Hepatocyte (in vitro differentiated cells): ENCODE data around the gene ARHGEF10L.

ENCODE experiments used
- EZH2 ChIP-seq: fragments of 200-600 bp; sonication (generic); IDR thresholded peaks from 2 replicates; pipeline ENCODE4 v1.6.1; 2016; ENCODE audit warnings: antibody characterized with exemption, mild to moderate bottlenecking, borderline replicate concordance
- EZH2phosphoT487 ChIP-seq: fragments of 200-600 bp; sonication (generic); IDR thresholded peaks from one replicate; pipeline ENCODE4 v1.6.1; 2018; ENCODE audit warnings: antibody characterized with exemption, mild to moderate bottlenecking, low read depth, moderate library complexity; ENCODE audit not compliant: unreplicated experiment, severe bottlenecking
- TF ChIP-seq, protein P1 (sequence below): fragments of 200-600 bp; sonication (generic); IDR thresholded peaks from 2 replicates; pipeline ENCODE4 v1.5.1; 2016; ENCODE audit warnings: antibody characterized with exemption, mild to moderate bottlenecking; ENCODE audit not compliant: poor library complexity

DNA sequence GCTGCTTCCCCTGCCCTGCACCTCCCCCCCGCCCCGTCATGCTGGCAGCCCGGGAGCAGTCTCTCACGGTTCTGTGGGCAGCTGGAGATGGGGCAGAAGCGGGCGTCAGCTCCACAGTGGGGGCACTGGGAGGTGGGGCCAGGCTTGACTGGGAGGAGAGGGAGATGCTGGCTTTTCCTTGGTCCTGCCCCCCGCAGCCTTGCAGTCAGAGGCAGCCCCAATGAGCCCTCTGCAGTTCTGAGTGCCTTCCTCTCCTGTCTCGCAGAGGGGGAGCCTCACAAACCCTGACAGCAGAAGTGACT lies 21.7 kb downstream of the ARHGEF10L start:
- TF ChIP-seq EZH2phosphoT487 (no peak), EZH2 (no peak)
- TF ChIP-seq, protein P1, sequence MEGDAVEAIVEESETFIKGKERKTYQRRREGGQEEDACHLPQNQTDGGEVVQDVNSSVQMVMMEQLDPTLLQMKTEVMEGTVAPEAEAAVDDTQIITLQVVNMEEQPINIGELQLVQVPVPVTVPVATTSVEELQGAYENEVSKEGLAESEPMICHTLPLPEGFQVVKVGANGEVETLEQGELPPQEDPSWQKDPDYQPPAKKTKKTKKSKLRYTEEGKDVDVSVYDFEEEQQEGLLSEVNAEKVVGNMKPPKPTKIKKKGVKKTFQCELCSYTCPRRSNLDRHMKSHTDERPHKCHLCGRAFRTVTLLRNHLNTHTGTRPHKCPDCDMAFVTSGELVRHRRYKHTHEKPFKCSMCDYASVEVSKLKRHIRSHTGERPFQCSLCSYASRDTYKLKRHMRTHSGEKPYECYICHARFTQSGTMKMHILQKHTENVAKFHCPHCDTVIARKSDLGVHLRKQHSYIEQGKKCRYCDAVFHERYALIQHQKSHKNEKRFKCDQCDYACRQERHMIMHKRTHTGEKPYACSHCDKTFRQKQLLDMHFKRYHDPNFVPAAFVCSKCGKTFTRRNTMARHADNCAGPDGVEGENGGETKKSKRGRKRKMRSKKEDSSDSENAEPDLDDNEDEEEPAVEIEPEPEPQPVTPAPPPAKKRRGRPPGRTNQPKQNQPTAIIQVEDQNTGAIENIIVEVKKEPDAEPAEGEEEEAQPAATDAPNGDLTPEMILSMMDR = no peak
